ENCODE results near the gene PRRT3. TPM values are rescaled to one million over a fixed set of nuclear protein-coding genes. Genes with fewer than 3 reads are reported as not detected.
"Not testable (repeated sequence)": the region's sequence is repeated elsewhere in the genome, so short reads cannot be mapped to it uniquely, and the experiment has no call there.

Gene PRRT3
- total RNA-seq, 1 donor from 2014 or later, result 1.4 TPM

DNA sequence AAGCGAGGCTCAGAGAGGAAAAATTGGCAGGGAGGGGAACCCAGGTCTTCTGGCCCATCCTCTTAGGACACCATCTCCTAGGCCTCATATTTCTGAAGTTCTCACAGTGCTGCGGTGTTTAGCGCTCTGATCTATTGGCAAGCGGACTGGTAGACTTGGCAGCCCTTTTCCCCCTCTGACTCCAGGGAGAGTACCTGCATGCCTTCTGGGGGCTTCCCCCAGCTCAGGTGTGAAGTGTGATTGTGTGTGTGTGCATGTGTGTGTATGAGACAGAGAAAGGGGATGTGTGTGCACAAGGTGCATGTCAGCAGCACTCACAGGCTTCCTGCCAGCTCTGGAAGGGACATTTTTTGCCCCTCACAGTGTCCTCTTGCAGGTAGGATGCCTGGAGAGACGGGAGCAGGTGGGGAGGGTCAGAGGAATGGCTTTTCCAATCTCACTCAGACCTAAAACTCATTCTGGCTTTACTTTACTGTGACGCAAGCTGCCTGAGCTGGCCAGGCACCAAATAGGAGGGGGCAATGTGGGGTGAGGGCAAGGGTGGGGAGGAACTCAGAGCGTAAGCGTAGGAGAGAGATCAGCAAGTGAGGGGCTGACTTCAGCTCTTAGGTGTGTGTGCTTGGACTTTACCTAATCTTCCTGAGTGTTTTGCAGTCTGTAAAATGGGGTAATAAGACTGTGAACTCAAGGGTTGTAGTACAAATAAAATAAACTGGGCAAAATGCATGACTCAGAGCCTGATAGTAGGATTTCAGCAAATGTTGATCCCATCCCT lies 53.6 kb downstream of the PRRT3 start:
- H3K9me3 ChIP-seq, result no peaks in the 10 kb centered on the region
- intact Hi-C loops (cut with DNase I), result no loop called here
- peak; percentile 32 for ATAC-seq
- peaks cover 20% of the 10 kb centered on the region for H3K4me1 ChIP-seq
- no peak overlapping the region for H3K4me3 ChIP-seq
- no peak for DNase-seq
- H3K36me3 ChIP-seq, result no peaks in the 10 kb centered on the region
- no peaks in the 10 kb centered on the region for H3K27me3 ChIP-seq
- TF ChIP-seq, protein P1, sequence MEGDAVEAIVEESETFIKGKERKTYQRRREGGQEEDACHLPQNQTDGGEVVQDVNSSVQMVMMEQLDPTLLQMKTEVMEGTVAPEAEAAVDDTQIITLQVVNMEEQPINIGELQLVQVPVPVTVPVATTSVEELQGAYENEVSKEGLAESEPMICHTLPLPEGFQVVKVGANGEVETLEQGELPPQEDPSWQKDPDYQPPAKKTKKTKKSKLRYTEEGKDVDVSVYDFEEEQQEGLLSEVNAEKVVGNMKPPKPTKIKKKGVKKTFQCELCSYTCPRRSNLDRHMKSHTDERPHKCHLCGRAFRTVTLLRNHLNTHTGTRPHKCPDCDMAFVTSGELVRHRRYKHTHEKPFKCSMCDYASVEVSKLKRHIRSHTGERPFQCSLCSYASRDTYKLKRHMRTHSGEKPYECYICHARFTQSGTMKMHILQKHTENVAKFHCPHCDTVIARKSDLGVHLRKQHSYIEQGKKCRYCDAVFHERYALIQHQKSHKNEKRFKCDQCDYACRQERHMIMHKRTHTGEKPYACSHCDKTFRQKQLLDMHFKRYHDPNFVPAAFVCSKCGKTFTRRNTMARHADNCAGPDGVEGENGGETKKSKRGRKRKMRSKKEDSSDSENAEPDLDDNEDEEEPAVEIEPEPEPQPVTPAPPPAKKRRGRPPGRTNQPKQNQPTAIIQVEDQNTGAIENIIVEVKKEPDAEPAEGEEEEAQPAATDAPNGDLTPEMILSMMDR (IDR thresholded peaks at IDR 0.05), result no peak
- peak overlapping the region; percentile 74 for H3K27ac ChIP-seq

DNA sequence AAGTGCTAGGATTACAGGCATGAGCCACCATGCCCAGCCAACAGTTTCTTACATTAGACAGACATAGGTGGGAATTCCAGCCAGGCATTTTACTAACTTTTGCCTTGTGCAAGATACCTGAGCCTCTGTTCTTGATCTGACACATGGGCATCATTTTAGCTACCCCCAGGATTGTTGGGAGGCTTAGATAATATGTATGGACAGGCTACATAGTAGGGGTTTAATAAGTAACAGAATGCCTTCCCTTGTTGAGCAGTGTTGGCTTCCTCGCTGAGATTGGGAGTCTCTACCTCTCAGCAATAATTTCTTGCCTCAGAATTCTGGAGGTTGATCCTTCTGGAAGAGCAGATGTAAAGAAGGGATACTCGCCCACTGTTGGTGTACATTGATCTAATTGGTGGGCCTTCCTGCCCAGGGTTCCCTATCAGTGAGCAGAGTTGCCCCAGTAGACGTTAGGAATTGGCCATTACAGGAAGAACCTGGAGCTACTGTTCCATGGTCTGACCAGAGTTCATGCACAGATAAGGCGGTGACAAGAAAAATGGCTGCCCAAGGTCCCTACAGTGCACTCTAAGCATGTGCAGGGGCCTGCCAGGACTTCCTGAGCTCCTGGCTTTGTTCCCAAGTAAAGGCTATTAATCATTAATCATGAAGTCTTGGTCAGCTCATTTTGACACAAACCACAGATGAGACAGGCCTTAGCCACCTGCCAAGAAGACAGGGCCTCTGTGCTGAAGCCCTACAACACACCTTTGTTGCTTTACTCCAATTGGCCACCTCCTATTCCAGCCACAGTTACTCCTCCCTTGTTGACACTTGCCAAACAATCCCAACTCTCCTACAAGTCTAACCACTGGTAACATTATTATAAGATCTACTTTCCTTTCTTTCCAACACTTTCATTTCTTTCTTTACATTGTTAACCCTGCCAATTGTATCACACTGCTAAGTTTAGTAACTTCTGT lies 54.5 kb downstream of the PRRT3 start:
- Histone ChIP-seq H3K9me3 (no peaks in the 10 kb centered on the region), H3K27me3 (no peaks in the 10 kb centered on the region), H3K27ac (peak overlapping the region; percentile 74), H3K36me3 (peaks cover 7% of the 10 kb centered on the region), H3K4me1 (peaks cover 20% of the 10 kb centered on the region), H3K4me3 (no peak overlapping the region)
- ATAC-seq (peak; percentile 86), DNase-seq (no peak)
- TF ChIP-seq, protein P1 (IDR thresholded peaks at IDR 0.05), result no peak
- intact Hi-C loops (cut with DNase I), result no loop called here

DNA sequence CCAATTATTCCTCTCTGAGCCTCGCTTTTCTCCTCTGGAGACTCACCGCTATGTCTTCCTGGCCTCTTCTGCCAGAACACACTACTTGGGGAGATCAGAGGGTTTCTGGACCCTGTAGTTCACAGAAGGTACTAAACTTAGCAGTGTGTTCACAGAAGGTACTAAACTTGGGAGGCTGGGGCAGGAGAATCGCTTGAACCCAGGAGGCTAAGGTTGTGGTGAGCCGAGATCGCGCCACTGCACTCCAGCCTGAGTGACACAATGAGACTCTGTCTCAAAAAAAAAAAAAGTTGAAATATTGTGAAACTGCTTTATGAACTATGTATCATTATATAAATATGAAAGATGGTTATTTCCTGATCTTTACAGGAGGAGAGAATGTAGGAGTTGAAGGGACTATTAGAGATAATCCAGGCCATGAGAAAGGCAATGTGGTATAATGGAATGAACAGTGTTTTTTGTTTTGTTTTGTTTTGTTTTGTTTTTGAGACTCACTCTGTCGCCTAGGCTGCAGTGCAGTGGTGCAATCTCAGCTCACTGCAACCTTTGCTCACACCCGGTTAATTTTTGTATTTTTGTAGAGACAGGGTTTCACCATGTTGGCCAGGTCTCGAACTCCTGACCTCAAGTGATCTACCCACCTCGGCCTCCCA lies 55.3 kb downstream of the PRRT3 start:
- intact Hi-C loops (cut with DNase I); DNase-seq; H3K9me3 ChIP-seq; H3K4me3 ChIP-seq; ATAC-seq; H3K27me3 ChIP-seq: not testable (repeated sequence)
- H3K36me3 ChIP-seq, result peaks cover 11% of the 10 kb centered on the region
- peaks cover 15% of the 10 kb centered on the region for H3K4me1 ChIP-seq
- peak overlapping the region; percentile 74 for H3K27ac ChIP-seq

DNA sequence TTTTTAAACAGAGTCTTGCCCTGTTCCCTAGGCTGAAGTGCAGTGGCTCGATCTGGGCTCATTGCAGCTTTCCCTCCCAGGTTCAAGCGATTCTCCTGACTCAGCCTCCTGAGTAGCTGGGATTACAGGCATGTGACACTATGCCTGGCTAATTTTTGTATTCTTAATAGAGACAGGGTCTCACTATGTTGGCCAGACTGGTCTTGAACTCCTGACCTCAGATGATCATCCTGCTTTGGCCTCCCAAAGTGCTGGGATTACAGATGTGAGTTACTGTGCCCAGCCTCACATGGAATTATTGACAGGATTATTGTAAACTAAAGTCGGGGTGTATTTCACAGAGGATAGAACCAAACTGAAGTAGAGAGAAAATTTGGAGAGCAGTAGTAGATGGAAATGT lies 56.5 kb downstream of the PRRT3 start:
- Histone ChIP-seq H3K36me3 (peaks cover 11% of the 10 kb centered on the region), H3K4me1 (peaks cover 19% of the 10 kb centered on the region)
- DNase-seq; H3K4me3 ChIP-seq; H3K9me3 ChIP-seq; H3K27me3 ChIP-seq; H3K27ac ChIP-seq; ATAC-seq; intact Hi-C loops (cut with DNase I): not testable (repeated sequence)

Other genes with a start within 250 kb of the PRRT3 start
- gene CPNE9, start 248.6 kb downstream of the PRRT3 start, total RNA-seq, result 0.90 TPM
- 23.7 TPM for gene BRPF1, start 220.7 kb downstream of the PRRT3 start, total RNA-seq
- gene OGG1, start 202.5 kb downstream of the PRRT3 start, total RNA-seq, result 17.2 TPM
- 35.7 TPM for gene CAMK1, start 182.5 kb downstream of the PRRT3 start, total RNA-seq
- gene TADA3, start 159.9 kb downstream of the PRRT3 start, total RNA-seq, result 55.8 TPM
- 148 TPM for gene ARPC4, start 159.3 kb downstream of the PRRT3 start, total RNA-seq
- gene TTLL3, start 142.1 kb downstream of the PRRT3 start, total RNA-seq, result 37.3 TPM
- gene RPUSD3, start 108.4 kb downstream of the PRRT3 start, total RNA-seq, result 27.7 TPM
- gene CIDEC, start 72.2 kb downstream of the PRRT3 start, total RNA-seq, result not detected
- gene JAGN1, start 61.8 kb downstream of the PRRT3 start, total RNA-seq, result 28.7 TPM
- 22.6 TPM for gene IL17RE, start 49.6 kb downstream of the PRRT3 start, total RNA-seq
- gene IL17RC, start 35.3 kb downstream of the PRRT3 start, total RNA-seq, result 26.9 TPM
- gene CRELD1, start 18.6 kb downstream of the PRRT3 start, total RNA-seq, result 51.4 TPM
- 79.4 TPM for gene EMC3, start 34.4 kb upstream of the PRRT3 start, total RNA-seq
- gene FANCD2, start 74.0 kb upstream of the PRRT3 start, total RNA-seq, result 5.3 TPM
- not detected for gene FANCD2OS, start 155.8 kb upstream of the PRRT3 start, total RNA-seq
- gene BRK1, start 163.3 kb upstream of the PRRT3 start, total RNA-seq, result 112 TPM
- gene VHL, start 189.4 kb upstream of the PRRT3 start, total RNA-seq, result 37.2 TPM
- gene IRAK2, start 212.5 kb upstream of the PRRT3 start, total RNA-seq, result 5.2 TPM